HTERT RPE-1 (cell line): ENCODE measurements around the gene RBMS2.
"Not testable (repeated sequence)": the region's sequence is repeated elsewhere in the genome, so short reads cannot be mapped to it uniquely, and the experiment has no call there.

ENCODE experiments used
- in situ Hi-C: fragments of 300-500 bp; cut with MboI; formaldehyde crosslinking; loops from 4 replicates; pipeline ENCODE4 v1.14.3; 2020; ENCODE audit warnings: low sequenced_read_pairs

Gene RBMS2

GRCh38 chr12:56517854-56518253 is 3.8 kb upstream of the RBMS2 start:
- in situ Hi-C loops = no loop called here

DNA sequence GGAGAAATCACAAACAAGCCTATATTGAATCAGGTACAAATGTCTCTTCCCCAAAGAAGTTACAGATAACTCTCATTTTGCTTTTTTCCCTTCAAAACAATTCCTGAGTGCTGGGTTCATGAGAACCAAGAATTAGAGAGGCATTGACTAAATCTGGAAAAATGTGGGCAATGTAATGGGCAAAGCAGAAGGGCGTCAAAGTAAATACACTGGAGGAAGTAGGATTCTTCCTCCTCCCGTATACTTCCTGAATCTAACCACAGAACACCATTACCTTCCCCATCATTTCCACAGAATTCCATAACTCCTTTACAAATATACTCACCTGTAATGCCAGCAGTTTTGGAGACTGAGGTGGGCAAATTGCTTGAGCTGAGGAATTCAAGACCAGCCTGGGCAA is 3.0 kb upstream of the RBMS2 start:
- in situ Hi-C loops = no loop called here

GRCh38 chr12:56520048-56520447 is 1.6 kb upstream of the RBMS2 start:
- in situ Hi-C loops = no loop called here

GRCh38 chr12:56520506-56520905 is 1.1 kb upstream of the RBMS2 start:
- in situ Hi-C loops = no loop called here

DNA sequence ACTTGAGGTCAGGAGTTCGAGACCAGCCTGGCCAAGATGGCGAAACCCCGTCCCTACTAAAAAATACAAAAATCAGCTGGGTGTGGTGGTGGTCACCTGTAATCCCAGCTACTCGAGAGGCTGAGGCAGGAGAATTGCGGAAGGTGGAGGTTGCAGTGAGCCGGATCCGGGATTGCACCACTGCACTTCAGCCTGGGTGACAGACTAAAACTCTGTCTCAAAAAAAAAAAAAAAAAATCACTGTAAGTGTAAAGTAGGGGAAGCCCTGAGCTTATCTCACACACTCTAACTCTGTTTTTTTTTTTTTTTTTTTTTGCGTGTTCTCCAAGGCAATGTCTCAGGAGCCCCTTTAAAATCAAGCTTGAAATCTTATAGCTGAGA is 421 bp upstream of the RBMS2 start:
- in situ Hi-C loops = no loop called here

- in situ Hi-C loops = no loop called here
Measured at GRCh38 chr12:56522411-56523193, 982 bp downstream of the RBMS2 start.

DNA sequence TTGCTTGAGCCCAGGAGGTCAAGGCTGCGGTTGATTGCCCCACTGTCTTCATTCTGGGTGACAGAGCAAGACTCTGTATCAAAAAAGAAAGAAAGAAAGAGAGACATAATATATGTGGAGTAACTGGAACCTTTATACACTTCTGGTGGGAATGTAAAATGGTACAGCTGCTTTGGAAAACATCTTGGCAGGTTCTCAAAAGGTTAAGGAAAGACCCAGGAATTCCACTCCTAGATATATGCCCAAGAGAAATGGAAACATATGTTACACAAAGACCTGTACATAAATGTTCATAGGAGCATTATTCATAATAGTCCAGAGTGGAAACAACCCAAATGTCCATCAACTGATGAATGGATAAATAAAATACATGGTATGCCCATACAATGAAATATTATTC is 7.2 kb downstream of the RBMS2 start:
- in situ Hi-C loops = no loop called here

DNA sequence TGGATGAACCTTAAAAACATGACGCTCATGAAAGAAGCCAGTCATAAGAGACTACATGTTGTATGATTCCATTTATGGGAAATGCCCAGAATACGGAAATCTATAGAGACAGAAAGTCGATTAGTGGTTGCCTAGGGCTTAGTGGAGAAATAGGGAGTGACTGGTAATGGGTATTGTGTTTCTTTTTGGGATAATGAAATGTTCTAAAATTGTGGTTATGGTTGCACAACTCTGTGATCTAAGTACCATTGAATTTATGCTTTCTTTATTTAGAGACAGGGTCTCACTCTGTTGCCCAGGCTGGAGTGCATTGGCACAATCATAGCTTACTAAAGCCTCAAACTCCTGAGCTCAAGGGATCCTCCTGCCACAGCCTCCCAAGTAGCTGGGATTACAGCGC is 8.0 kb downstream of the RBMS2 start:
- in situ Hi-C loops = no loop called here

- in situ Hi-C loops = no loop called here
Measured at GRCh38 chr12:56530390-56531055, 8.9 kb downstream of the RBMS2 start.

DNA sequence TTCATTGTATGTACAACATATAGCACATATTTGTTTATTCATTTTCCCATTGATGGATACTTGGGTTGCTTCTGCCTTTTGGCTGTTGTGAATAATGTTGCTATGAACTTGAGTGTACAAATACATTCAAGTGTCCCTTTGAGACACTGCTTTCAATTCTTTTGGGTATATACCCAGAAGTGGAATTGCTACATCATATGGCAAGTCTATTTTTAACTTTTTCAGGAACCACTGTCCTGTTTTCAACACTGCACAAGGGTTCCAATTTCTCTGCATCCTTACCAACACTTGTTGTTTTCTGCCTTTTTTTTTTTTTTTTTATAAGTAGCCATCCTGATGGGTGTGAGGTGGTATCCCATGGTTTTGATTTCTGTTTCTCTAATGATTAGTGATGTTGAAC is 15.9 kb downstream of the RBMS2 start:
- in situ Hi-C loops = no loop called here

DNA sequence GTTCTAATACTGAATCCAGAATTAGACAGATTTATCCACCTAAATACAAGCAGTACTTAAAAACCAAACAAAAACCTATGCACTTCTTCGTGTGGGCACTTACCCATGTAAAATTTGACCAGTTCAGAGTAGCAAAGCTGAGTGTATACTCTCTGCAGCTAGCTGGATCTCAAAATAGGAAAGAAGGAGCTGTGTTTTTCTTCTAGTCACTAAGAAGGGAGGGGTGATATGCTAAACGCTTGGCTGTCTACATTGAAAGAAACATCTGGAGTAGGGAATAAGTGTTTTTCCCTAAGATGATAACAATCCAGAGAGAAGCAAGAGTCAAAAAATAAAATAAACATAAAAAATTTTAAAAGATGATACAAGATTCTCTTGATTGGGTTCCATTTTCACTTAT is 20.0 kb downstream of the RBMS2 start:
- in situ Hi-C loops = no loop called here

GRCh38 chr12:56542164-56542563 is 20.5 kb downstream of the RBMS2 start:
- in situ Hi-C loops = no loop called here

- in situ Hi-C loops = no loop called here
Measured at GRCh38 chr12:56545023-56545604, 23.5 kb downstream of the RBMS2 start.

DNA sequence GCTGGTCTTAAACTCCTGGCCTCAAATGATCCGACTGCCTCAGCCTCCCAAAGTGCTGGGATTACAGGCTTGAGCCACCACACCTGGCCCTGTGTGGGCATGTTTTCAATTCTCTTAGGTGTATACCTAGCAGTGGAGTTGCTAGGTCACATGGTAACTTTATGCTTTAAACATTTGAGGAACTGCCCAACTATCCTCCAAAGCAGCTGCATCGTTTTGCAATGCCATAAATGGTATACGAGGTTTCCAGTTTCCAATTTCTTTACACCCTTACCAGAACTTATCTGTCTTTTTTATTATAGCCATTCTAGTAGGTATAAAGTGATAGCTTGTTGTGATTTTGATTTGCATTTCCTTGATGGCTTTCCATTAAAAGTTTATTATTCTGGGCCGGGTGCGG is 25.1 kb downstream of the RBMS2 start:
- in situ Hi-C loops = no loop called here

DNA sequence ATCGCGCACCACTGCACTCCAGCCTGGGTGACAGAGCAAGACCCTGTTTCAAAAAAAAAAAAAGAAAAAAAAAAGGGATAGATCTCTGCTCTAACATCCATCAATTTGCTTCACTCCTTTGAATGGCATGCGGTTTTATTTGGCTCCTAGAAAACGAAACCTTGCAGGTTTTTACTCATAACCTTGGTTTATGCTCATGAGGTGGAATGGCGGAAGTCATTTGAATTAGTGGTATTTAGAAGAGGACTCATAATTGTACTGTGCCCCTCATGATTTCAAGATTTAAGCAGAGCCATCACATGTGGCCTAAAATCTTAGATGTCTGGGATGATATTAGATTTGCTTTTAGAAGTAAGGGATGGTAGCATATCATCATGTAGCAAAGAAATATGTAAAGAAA is 29.4 kb downstream of the RBMS2 start:
- in situ Hi-C loops = no loop called here

DNA sequence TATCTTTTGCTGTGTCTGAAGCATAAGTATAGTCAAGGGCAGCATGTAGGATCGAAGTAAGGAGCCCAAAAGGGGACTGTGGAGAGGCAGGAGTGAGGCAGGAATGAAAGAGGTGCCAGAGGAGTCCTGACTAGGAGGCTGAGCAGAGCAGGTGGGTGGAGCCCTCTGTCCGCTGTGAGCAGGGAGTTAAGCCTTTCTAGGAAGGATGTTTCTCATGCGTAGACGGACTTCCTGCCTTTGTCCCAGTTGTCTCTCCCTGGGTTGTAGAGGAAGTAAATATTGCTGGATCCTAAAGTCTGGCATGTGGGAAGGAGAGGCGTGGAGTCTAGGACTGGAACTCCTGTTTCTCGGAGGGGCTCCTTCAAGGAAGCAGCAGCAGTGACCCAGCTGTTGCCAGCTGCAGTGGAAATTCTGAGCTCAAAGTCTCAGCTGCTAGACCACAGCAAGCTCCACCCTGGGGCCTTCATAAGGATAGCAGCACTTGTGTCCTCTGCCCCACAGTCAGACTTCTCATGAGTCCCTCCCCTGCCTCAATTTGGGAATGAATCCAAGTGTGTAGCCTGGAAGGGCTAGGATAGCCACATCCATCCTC is 44.0 kb downstream of the RBMS2 start:
- in situ Hi-C loops = no loop called here

DNA sequence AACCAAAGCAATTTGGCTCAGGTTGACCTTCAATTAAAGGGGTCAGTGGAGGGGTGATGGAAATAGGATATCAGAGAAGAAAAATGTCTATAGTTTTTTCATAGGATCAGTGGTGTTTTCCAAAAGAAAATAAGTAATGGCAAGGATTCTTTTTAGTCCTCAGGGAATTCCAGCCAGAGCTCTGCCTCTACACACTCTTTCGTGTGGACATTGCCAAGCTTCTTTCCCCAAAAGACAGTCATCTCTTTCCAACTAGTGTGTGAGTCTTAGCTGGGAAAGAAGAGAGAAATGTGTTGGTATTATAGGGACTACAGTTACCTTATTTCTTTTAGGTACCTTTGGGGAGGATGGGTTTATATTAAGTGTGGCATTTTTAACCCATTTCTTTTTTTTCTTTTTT is 46.5 kb downstream of the RBMS2 start:
- in situ Hi-C loops = no loop called here

GRCh38 chr12:56571121-56571520 is 49.5 kb downstream of the RBMS2 start:
- in situ Hi-C loops = no loop called here

DNA sequence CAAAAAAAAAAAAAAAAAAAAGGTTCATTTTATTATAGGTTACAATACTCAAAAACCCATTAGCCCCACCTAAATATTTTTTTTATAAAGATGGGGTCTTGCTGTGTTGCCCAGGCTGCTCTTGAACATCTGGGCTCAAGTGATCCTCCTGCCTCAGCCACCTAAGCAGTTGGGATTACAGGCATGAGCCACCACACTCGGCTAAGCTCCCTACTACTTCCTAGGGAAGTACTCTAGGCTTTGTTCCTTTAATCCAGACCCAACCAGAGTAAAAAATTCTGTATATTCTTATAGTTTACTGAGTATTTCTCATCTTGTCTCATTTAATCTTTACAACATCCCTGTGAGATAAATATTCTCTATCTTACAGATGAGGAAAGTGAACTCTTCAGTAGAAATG is 50.7 kb downstream of the RBMS2 start:
- in situ Hi-C loops = no loop called here

- in situ Hi-C loops = no loop called here
Measured at GRCh38 chr12:56574210-56574609, 52.6 kb downstream of the RBMS2 start.

- in situ Hi-C loops = not testable (repeated sequence)
Measured at GRCh38 chr12:56577248-56577647, 55.6 kb downstream of the RBMS2 start.

DNA sequence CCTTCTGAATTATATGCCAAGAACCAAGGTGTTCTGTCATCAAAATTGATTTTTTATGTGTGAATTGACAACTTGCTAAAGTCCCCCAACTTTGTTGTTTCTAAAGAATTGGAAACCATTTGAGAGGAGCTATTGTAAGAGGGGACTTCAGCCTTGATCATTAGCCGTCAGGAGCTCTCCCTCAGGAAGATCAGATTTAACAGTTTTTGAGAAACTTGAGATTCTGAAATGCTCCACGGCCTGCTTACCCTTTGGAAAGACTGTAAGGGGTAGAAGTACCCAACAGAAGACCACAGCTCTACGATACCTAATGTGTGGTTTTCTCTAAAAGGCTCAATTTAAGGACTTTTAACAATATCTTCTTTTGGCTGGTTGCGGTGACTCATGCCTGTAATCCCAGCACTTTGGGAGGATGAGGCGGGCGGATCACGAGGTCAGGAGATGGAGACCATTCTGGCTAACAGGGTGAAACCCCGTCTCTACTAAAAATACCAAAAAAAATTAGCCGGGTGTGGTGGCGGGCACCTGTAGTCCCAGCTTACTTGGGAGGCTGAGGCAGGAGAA is 57.4 kb downstream of the RBMS2 start:
- in situ Hi-C loops = no loop called here
